HEK293 (cell line): ENCODE data around the gene DDIT3.

Experiments
- YY1 ChIP-seq: fragments of 450-650 bp; formaldehyde crosslinking; IDR thresholded peaks from 2 replicates; pipeline ENCODE4 v1.5.1; 2018; ENCODE audit warnings: missing biosample characterization, missing genetic modification characterization
- ZBTB1 ChIP-seq: fragments of 450-650 bp; formaldehyde crosslinking; IDR thresholded peaks from 2 replicates; pipeline ENCODE4 v1.5.1; 2016; ENCODE audit warnings: missing biosample characterization, missing genetic modification characterization
- ZBTB8A ChIP-seq: fragments of 450-650 bp; formaldehyde crosslinking; IDR thresholded peaks from 2 replicates; pipeline ENCODE4 v1.5.1; 2016; ENCODE audit warnings: missing biosample characterization, missing genetic modification characterization
- ZNF146 ChIP-seq: fragments of 450-650 bp; formaldehyde crosslinking; IDR thresholded peaks from 2 replicates; pipeline ENCODE4 v1.5.1; 2016; ENCODE audit warnings: missing biosample characterization, missing genetic modification characterization
- ZNF157 ChIP-seq: fragments of 450-650 bp; formaldehyde crosslinking; IDR thresholded peaks from 2 replicates; pipeline ENCODE4 v1.5.1; 2016; ENCODE audit warnings: missing biosample characterization, missing genetic modification characterization
- ZNF214 ChIP-seq: fragments of 450-650 bp; formaldehyde crosslinking; IDR thresholded peaks from 2 replicates; pipeline ENCODE4 v1.5.1; 2017; ENCODE audit warnings: missing biosample characterization, mild to moderate bottlenecking, missing genetic modification characterization, borderline replicate concordance
- ZNF266 ChIP-seq: fragments of 450-650 bp; formaldehyde crosslinking; IDR thresholded peaks from 2 replicates; pipeline ENCODE4 v1.5.1; 2016; ENCODE audit warnings: missing biosample characterization, missing genetic modification characterization, low read depth
- ZNF391 ChIP-seq: fragments of 450-650 bp; formaldehyde crosslinking; IDR thresholded peaks from 2 replicates; pipeline ENCODE4 v1.5.1; 2016; ENCODE audit warnings: low read depth, missing biosample characterization, missing genetic modification characterization, borderline replicate concordance
- ZNF510 ChIP-seq: fragments of 450-650 bp; formaldehyde crosslinking; IDR thresholded peaks from 2 replicates; pipeline ENCODE4 v1.5.1; 2018; ENCODE audit warnings: mild to moderate bottlenecking, missing genetic modification characterization, missing biosample characterization; ENCODE audit not compliant: insufficient replicate concordance
- ZNF626 ChIP-seq: fragments of 450-650 bp; sonication (Bioruptor Pico); formaldehyde crosslinking; IDR thresholded peaks from 2 replicates; pipeline ENCODE4 v1.5.1; 2018; ENCODE audit warnings: missing biosample characterization, missing genetic modification characterization, inconsistent platforms
- ZSCAN30 ChIP-seq: fragments of 450-650 bp; IDR thresholded peaks from 2 replicates; pipeline ENCODE4 v1.5.1; 2018; ENCODE audit warnings: missing biosample characterization, mild to moderate bottlenecking, missing genetic modification characterization, moderate library complexity
- TF ChIP-seq, protein P1 (sequence below): fragments of 450-650 bp; formaldehyde crosslinking; IDR thresholded peaks from 2 replicates; pipeline ENCODE4 v1.5.1; 2016; ENCODE audit warnings: missing biosample characterization, missing genetic modification characterization
- TF ChIP-seq, protein P2 (sequence below): fragments of 450-650 bp; formaldehyde crosslinking; IDR thresholded peaks from 2 replicates; pipeline ENCODE4 v1.5.1; 2016; ENCODE audit warnings: missing biosample characterization, missing genetic modification characterization
- TF ChIP-seq, protein P3 (sequence below): fragments of 450-650 bp; formaldehyde crosslinking; IDR thresholded peaks from 2 replicates; pipeline ENCODE4 v1.5.1; 2016; ENCODE audit warnings: missing biosample characterization, missing genetic modification characterization

DNA sequence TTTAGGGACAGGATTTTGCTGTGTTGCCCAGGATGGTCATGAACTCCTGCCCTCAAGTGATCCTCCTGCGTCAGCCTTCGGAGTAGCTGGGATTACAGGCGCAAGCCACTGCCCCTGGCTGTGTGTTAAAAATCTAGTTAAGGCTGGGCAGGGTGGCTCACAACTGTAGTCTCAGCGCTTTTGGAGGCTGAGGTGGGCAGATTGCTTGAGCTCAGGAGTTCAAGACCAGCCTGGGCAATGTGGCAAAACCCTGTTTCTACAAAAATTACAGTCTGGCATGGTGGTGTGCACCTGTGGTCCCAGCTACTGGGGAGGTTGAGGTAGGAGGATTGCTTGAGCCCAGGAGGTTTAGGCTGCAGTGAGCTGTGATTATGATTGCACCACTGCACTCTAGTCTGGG is 9.2 kb downstream of the DDIT3 start:
- TF ChIP-seq, protein P1, sequence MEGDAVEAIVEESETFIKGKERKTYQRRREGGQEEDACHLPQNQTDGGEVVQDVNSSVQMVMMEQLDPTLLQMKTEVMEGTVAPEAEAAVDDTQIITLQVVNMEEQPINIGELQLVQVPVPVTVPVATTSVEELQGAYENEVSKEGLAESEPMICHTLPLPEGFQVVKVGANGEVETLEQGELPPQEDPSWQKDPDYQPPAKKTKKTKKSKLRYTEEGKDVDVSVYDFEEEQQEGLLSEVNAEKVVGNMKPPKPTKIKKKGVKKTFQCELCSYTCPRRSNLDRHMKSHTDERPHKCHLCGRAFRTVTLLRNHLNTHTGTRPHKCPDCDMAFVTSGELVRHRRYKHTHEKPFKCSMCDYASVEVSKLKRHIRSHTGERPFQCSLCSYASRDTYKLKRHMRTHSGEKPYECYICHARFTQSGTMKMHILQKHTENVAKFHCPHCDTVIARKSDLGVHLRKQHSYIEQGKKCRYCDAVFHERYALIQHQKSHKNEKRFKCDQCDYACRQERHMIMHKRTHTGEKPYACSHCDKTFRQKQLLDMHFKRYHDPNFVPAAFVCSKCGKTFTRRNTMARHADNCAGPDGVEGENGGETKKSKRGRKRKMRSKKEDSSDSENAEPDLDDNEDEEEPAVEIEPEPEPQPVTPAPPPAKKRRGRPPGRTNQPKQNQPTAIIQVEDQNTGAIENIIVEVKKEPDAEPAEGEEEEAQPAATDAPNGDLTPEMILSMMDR (tag by site-specific recombination) = no peak
- no peak for TF ChIP-seq YY1 (tag by site-specific recombination)
- TF ChIP-seq ZNF626 (tag by site-specific recombination) = no peak
- no peak for TF ChIP-seq ZNF146 (tag by site-specific recombination)
- TF ChIP-seq ZNF510 = no peak
- no peak for TF ChIP-seq ZNF214 (tag by site-specific recombination)
- no peak for TF ChIP-seq ZNF391 (tag by site-specific recombination)
- TF ChIP-seq ZSCAN30 (tag by site-specific recombination) = no peak
- no peak for TF ChIP-seq ZNF266 (tag by site-specific recombination)
- TF ChIP-seq ZNF157 (tag by site-specific recombination) = no peak
- TF ChIP-seq ZBTB8A (tag by site-specific recombination) = no peak
- no peak for TF ChIP-seq ZBTB1 (tag by site-specific recombination)
- TF ChIP-seq, protein P2, sequence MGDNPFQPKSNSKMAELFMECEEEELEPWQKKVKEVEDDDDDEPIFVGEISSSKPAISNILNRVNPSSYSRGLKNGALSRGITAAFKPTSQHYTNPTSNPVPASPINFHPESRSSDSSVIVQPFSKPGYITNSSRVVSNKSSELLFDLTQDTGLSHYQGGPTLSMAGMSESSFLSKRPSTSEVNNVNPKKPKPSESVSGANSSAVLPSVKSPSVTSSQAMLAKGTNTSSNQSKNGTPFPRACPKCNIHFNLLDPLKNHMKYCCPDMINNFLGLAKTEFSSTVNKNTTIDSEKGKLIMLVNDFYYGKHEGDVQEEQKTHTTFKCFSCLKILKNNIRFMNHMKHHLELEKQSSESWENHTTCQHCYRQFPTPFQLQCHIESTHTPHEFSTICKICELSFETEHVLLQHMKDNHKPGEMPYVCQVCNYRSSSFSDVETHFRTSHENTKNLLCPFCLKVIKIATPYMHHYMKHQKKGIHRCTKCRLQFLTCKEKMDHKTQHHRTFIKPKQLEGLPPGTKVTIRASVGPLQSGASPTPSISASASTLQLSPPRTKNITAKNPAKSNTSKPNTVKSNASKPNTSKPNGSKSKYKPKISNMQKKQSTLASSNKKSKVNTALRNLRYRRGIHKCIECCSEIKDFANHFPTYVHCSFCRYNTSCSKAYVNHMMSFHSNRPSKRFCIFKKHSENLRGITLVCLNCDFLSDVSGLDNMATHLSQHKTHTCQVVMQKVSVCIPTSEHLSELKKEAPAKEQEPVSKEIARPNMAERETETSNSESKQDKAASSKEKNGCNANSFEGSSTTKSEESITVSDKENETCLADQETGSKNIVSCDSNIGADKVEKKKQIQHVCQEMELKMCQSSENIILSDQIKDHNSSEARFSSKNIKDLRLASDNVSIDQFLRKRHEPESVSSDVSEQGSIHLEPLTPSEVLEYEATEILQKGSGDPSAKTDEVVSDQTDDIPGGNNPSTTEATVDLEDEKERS = no peak
- TF ChIP-seq, protein P3, sequence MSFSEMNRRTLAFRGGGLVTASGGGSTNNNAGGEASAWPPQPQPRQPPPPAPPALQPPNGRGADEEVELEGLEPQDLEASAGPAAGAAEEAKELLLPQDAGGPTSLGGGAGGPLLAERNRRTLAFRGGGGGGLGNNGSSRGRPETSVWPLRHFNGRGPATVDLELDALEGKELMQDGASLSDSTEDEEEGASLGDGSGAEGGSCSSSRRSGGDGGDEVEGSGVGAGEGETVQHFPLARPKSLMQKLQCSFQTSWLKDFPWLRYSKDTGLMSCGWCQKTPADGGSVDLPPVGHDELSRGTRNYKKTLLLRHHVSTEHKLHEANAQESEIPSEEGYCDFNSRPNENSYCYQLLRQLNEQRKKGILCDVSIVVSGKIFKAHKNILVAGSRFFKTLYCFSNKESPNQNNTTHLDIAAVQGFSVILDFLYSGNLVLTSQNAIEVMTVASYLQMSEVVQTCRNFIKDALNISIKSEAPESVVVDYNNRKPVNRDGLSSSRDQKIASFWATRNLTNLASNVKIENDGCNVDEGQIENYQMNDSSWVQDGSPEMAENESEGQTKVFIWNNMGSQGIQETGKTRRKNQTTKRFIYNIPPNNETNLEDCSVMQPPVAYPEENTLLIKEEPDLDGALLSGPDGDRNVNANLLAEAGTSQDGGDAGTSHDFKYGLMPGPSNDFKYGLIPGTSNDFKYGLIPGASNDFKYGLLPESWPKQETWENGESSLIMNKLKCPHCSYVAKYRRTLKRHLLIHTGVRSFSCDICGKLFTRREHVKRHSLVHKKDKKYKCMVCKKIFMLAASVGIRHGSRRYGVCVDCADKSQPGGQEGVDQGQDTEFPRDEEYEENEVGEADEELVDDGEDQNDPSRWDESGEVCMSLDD = no peak
